ENCODE measurements around the gene CMTM7.

CMTM7 gene

GRCh38 chr3:32414522-32415202 is 23.0 kb downstream of the CMTM7 start:
- DNase-seq, result peak; percentile 45

- DNase-seq, result no peak
These were observed 28.1 kb downstream of the CMTM7 start for GRCh38 chr3:32419742-32420125.

GRCh38 chr3:32420126-32421038 is 28.7 kb downstream of the CMTM7 start:
- peak; percentile 62 for DNase-seq

DNA sequence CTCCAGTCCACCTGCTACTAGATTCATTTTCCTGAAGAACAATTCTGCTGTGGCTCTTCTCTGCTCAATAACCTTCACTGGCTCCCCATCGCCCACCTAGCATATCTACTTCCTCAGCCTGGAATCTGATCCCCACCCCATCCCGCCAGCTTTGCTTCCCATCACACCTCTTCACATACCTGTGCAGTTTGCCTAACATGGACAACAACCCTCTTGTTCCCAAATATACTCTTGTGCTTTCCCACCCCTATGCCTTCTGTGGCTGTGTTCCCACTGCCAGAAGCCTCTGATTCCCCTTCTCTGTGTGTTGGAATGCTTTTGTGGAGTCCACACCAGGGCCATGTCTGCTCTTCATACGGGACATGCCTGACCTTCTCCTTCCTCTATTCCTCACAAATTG is 29.5 kb downstream of the CMTM7 start:
- no peak for DNase-seq

- DNase-seq, result no peak
These were observed 30.6 kb downstream of the CMTM7 start for GRCh38 chr3:32421991-32422859.

GRCh38 chr3:32422943-32423342 is 31.3 kb downstream of the CMTM7 start:
- no peak for DNase-seq

DNA sequence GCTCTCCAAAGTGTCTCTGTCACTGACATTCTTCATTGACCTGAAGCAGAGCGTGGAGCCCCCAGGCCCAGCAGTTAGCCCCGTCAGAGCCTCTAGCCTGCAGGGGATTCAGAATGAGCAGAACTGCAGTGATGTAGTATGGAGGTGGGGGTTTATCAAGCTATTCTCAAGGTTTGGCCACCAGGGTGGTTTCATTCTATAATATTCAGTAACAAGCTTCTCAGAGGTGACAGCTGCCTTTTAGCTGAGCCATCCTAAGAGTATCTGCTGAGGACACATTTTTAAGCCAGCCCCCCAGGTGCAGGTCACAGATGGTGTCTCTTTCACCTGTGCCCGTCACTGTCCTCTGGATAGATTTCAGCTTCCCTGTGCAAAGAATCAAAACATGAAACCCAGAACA is 31.9 kb downstream of the CMTM7 start:
- no peak for DNase-seq

- no peak for DNase-seq
These were observed 32.4 kb downstream of the CMTM7 start for GRCh38 chr3:32423956-32424557.

DNA sequence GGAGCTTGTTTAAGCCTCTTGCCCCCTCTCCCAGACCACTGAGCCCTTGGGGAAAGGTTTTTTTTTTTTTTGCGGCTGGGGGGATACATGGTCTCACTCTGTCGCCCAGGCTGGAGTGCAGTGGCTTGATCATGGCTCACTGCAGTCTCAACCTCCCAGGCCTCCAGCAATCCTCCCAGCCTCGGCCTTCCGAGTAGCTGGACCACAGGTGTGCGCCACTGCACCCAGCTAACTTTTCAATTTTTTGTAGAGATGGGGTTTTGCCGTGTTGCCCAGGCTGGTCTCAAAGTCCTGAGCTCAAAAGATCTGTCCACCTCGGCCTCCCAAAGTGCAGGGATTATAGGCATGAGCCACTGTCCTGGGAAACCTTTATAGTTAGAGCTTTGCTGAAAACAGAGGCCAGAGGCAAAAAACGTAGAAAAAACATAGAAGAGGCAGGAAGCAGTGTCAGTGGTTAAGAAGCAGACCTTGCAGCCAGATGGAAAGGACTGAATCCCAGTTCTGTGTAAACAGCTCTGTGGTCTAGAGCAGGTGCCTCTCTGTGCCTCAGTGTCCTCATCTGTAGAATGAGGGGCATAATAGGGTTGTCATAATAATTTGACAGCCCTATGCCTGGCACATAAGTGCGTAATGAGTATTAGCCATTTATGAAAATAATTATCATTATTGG is 33.1 kb downstream of the CMTM7 start:
- no peak for DNase-seq

DNA sequence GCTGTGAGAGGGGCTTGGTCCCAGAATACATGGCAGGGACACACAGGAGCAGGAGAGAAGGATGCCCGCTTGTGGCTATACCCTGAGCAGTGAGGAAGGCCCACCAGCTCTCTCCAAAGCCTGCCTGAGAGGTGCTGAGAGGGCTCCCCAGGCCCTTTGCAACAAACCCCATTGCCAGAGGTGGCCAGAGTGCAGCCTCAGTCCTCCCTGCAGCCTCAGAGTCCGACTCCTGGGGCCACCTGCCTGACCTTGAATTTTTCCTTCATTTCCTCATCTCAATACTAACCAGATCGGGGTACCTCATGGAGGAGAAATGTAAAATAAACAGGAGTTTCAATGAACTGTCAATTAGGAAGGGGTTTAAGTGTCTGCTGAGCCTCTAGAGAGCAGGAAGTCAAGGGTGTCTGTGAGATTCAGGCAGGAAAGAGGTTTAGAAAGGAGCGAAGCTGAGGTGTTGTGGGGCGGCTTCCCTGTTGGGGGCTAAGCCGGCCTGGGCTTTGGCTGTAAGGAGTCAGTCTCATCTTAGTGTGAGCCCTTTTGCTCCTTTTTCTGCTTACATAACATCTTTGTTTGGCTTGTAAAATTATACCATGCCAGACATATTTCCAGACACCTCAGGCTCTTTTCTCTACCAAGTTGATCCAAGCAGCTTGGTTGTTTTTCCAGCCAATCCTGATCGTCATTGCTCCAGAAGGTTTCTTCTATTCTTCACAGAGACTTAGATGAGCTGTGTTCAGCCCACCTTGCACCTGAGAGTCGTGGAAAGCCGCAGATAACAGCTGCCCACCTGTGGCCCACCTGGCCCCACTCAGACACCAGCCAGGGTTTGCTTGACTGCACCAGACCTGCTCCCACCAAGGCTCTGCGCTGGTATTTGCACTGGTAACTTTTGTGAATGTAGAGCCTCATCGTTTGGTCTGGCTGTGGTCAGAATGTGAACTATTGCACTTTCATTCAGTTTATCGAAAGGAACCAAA is 36.7 kb downstream of the CMTM7 start:
- DNase-seq, result no peak

DNA sequence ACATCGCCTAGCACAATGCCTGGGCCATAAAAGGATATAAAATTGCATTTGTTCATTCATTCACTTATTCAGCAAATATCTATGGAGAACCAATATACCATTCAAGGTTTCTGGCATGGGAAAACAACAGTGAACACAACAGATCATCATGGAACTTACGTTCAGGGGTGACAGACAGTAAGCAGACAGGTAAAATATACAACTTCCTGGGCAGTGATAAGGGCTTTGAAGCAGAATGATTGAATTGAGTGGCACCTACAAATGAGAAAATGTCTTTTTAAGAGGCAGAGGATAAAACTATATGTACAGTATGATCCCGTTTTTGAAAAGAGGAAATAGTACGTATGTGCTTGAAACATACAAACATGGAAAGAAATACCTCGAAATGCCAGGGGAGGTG is 39.2 kb downstream of the CMTM7 start:
- DNase-seq, result no peak

DNA sequence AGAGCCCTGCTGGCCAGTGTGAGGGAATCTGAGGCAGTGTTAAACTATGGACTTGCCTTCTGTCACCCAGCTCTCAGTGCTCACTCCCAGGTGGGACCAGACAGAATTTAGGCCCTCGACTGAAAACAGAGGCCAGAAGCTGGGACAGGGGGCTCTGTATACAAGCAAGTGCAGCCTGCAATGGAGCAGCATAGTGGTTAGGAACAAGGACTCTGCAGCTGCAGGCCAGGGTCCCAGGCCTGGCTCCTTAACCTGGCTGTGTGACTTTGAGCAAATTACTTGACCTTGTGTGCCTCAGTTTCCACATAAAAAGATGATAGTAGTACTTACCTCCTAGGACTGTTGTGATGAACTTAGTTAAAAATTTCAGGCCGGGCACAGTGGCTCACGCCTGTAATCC is 39.8 kb downstream of the CMTM7 start:
- no peak for DNase-seq

DNA sequence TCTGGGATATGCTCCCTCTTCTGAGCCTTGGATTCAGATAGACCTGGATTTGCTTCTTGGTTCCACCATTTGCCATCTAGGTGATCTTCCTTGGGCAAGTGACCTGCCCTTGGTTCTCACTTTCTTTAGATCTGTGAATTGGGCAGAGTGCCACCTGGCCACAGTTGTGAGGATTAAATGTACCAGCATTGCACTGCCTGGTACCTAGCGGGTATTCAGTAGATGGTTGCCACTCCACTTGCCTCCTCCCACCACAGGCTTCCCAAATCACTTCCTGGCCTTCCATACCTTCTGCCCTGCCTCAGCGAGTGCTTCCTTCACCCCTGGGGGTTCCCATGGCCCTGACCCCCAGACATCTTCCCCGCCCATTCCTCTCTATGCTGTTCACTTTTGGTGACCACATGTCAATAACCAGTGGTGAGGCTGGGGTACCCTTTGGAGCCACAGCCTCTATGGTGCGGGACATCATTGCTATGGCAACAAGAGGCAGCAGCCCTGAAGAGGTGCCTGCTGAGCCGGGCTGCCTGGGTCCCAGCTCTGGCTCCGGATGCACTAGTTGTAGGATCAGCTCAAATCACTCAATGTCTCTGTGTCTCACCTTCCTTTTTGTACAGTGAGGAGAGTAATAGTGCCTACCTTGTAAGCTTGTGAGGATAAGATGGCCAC is 40.5 kb downstream of the CMTM7 start:
- DNase-seq, result no peak

GRCh38 chr3:32432711-32433530 is 41.3 kb downstream of the CMTM7 start:
- DNase-seq, result no peak

DNA sequence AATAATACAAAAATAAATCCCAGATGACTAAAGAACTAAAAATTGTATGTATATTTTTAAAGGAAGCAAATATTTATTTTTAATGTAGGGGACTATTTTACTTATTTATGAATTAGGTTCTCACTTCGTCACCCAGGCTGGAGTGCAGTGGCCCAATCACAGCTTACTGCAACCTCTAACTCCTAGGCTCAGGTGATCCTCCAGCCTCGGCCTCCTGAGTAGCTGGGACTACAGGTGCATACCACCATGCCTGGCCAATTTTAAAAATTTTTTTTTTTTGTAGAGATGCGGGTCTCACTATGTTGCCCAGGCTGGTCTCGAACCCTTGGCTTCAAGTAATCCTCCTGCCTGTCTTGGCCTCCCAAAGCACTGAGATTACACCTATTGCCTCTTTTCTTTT is 42.6 kb downstream of the CMTM7 start:
- no peak for DNase-seq

- no peak for DNase-seq
These were observed 44.5 kb downstream of the CMTM7 start for GRCh38 chr3:32435911-32436815.

DNA sequence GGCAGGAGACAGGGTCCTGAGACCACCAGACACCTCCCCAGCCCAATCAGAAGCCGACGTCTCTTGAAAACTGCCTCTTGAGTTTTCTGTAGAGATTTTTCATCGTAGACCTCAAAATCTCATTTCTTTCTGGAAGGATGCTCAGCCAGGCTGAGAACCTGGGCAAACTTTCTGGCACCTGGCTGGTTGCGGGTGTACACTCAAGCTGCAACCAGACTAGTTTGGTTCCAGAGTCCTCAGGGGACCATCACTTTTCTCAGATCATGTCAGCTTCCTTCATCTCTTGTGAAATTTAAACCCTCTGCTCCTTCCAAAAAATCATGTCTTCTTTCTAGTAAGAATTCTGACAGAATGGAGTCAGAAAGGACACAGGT is 45.1 kb downstream of the CMTM7 start:
- no peak for DNase-seq

GRCh38 chr3:32437896-32438295 is 46.2 kb downstream of the CMTM7 start:
- DNase-seq, result no peak

Measured in activated CD4-positive, alpha-beta T cell treated with anti-CD3 and anti-CD28 coated beads for 48 hours (primary cell).